K562 (cell line): ENCODE measurements around the gene SNTG2. TPM values are rescaled to one million over a fixed set of nuclear protein-coding genes. Genes with fewer than 3 reads are reported as not detected.

Experiments used
- ATAC-seq: fragments of 200-7000 bp; cut with Tn5 transposase; 3 replicates; pipeline ENCODE4 v1.9.1; 2020; ENCODE audit warnings: moderate library complexity
- BruUV-seq: library from RNA; stranded (reverse); fragments of 400-500 nt; replicated peaks from 2 replicates; lab custom pipeline; 2021; lab: Mats Ljungman, UMichigan
- CTCF ChIA-PET: fragments of 300-600 bp; formaldehyde crosslinking; extraction: SDS; loops from one replicate; lab custom pipeline; 2021; ENCODE audit warnings: low intra/inter-chr PET ratio; lab: Yijun Ruan, JAX
- POLR2A ChIA-PET: fragments of 300-600, 350-650 bp; sonication (Branson Sonifier 250); formaldehyde crosslinking; extraction: SDS; loops from one replicate; lab custom pipeline; 2021; ENCODE audit warnings: antibody characterized with exemption, inconsistent platforms; lab: Yijun Ruan, JAX
- DNase-seq, 4 experiments: peaks; one replicate each; pipeline versions ENCODE4 v3.0.0 to v3.0.0-alpha.2; 2011 to 2018; ENCODE audit warnings: low spot score in 3 of 4, mixed read lengths in 3 of 4; ENCODE audit errors: extremely low read depth in 1 of 4
- FAIRE-seq: peaks from 2 replicates; lab custom pipeline; 2011; peaks lifted over from hg19 to GRCh38; lab: Jason Lieb, UNC
- H2AFZ ChIP-seq: 2 replicates; pipeline ENCODE4 v1.6.0; 2011; ENCODE audit warnings: low read depth, low read length, control low read depth, inconsistent platforms
- H3K27ac ChIP-seq: fragments of 200-600 bp; 3 replicates; pipeline ENCODE4 v1.8.0; 2011; ENCODE audit warnings: low read depth, mild to moderate bottlenecking, control low read depth, inconsistent platforms, low read length, moderate library complexity, mixed read lengths; ENCODE audit errors: extremely low read depth
- H3K27me3 ChIP-seq, 2 experiments: fragments of 300-600 bp in 1 of 2; 2 replicates in 1 of 2; 3 replicates in 1 of 2; pipeline versions ENCODE4 v1.6.0 to v1.8.0; 2011; ENCODE audit warnings: inconsistent platforms in 2 of 2, low read length in 2 of 2, mild to moderate bottlenecking in 1 of 2, mixed read lengths in 1 of 2, moderate library complexity in 1 of 2; ENCODE audit not compliant: control insufficient read depth in 2 of 2, insufficient read depth in 2 of 2
- H3K36me3 ChIP-seq: fragments of 300-600 bp; 3 replicates; pipeline ENCODE4 v1.8.0; 2011; ENCODE audit warnings: mild to moderate bottlenecking, low read length, inconsistent platforms; ENCODE audit not compliant: control insufficient read depth, insufficient read depth
- H3K4me1 ChIP-seq, 2 experiments: fragments of 200-600 bp in 1 of 2; replicated peaks in 1 of 2; 2 replicates in 1 of 2; 3 replicates in 1 of 2; pipeline versions ENCODE4 v1.5.1 to v1.8.0; 2011; ENCODE audit warnings: inconsistent platforms in 2 of 2, low read length in 2 of 2, mild to moderate bottlenecking in 1 of 2, mixed read lengths in 1 of 2, moderate library complexity in 1 of 2; ENCODE audit not compliant: control insufficient read depth in 2 of 2, insufficient read depth in 2 of 2
- H3K4me2 ChIP-seq: 2 replicates; pipeline ENCODE4 v1.6.1; 2011; ENCODE audit warnings: low read length, control low read depth, inconsistent platforms, mixed read lengths; ENCODE audit not compliant: insufficient read depth
- H3K4me3 ChIP-seq: fragments of 200-600 bp; sonication (generic), shearing (Covaris generic); 2 replicates; pipeline ENCODE4 v1.5.1; 2016; ENCODE audit warnings: control low read depth, inconsistent platforms
- H3K79me2 ChIP-seq: fragments of 200-600 bp; 3 replicates; pipeline ENCODE4 v1.8.0; 2011; ENCODE audit warnings: low read length, inconsistent platforms; ENCODE audit not compliant: control insufficient read depth, insufficient read depth
- H3K9ac ChIP-seq, 2 experiments: 2 replicates each; pipeline versions ENCODE4 v1.6.0 to v1.6.1; 2011; ENCODE audit warnings: low read depth in 2 of 2, low read length in 2 of 2, control low read depth in 1 of 2, inconsistent platforms in 1 of 2, mild to moderate bottlenecking in 1 of 2, mixed read lengths in 1 of 2; ENCODE audit not compliant: insufficient read depth in 1 of 2
- H3K9me1 ChIP-seq: one replicate; pipeline ENCODE4 v1.6.0; 2011; ENCODE audit warnings: inconsistent platforms, mild to moderate bottlenecking, low read length, moderate library complexity; ENCODE audit not compliant: control insufficient read depth, insufficient read depth
- H3K9me3 ChIP-seq: replicated peaks from 2 replicates; pipeline ENCODE4 v1.5.1; 2011; ENCODE audit warnings: low read depth, low read length, inconsistent platforms; ENCODE audit not compliant: control insufficient read depth, insufficient read depth
- H4K20me1 ChIP-seq: replicated peaks from 2 replicates; pipeline ENCODE4 v1.6.1; 2011; ENCODE audit warnings: low read length, inconsistent platforms, mixed read lengths; ENCODE audit not compliant: control insufficient read depth, insufficient read depth
- HDAC8 ChIP-seq: fragments of 450-650 bp; IDR thresholded peaks from 2 replicates; pipeline ENCODE4 v1.6.1; 2016; ENCODE audit warnings: mild to moderate bottlenecking, missing genetic modification characterization, moderate library complexity, missing compliant biosample characterization
- MCM7 ChIP-seq, 2 experiments: fragments of 450-650 bp; IDR thresholded peaks; 2 replicates each; pipeline ENCODE4 v1.6.1; 2016 to 2018
- NBN ChIP-seq: fragments of 450-650 bp; IDR thresholded peaks from 2 replicates; pipeline ENCODE4 v1.6.1; 2016; ENCODE audit warnings: low read depth, mild to moderate bottlenecking
- NFXL1 ChIP-seq: fragments of 450-650 bp; formaldehyde crosslinking; IDR thresholded peaks from 2 replicates; pipeline ENCODE4 v1.4.0; 2021; ENCODE audit warnings: mild to moderate bottlenecking
- NUFIP1 ChIP-seq: fragments of 450-650 bp; IDR thresholded peaks from 2 replicates; pipeline ENCODE4 v1.6.1; 2018; ENCODE audit not compliant: partially characterized antibody
- PHB ChIP-seq: fragments of 250-450 bp; sonication (Bioruptor Pico); IDR thresholded peaks from 2 replicates; pipeline ENCODE4 v1.5.0; 2021
- RHOXF2B ChIP-seq: fragments of 250-450 bp; sonication (Bioruptor Pico); conservative IDR thresholded peaks from 2 replicates; pipeline ENCODE4 v1.5.1; 2021
- SRSF7 ChIP-seq: fragments of 200-400 bp; formaldehyde crosslinking; optimal IDR thresholded peaks from 2 replicates; pipeline ENCODE3; 2017; ENCODE audit warnings: mild to moderate bottlenecking, low read depth, low read length
- TAF15 ChIP-seq: fragments of 200-400 bp; formaldehyde crosslinking; IDR thresholded peaks from 2 replicates; pipeline ENCODE4 v1.6.1; 2017; ENCODE audit warnings: mild to moderate bottlenecking, low read depth, low read length, moderate library complexity
- WHSC1 ChIP-seq: IDR thresholded peaks from one replicate; pipeline ENCODE4 v1.6.1; 2012; ENCODE audit warnings: low read length, control low read depth, inconsistent platforms
- ZBTB17 ChIP-seq: fragments of 450-650 bp; formaldehyde crosslinking; IDR thresholded peaks from 2 replicates; pipeline ENCODE4 v1.4.0; 2020; ENCODE audit warnings: mild to moderate bottlenecking
- WGBS: fragments of 100-300 bp; shearing (Covaris generic); methylation state at CpG from one replicate; pipeline ENCODE4 v1.1.6; 2016; ENCODE audit warnings: low coverage, mixed read lengths; ENCODE audit not compliant: insufficient coverage; ENCODE audit errors: missing lambda C conversion rate; 5-methylcytosine and 5-hydroxymethylcytosine counted together
- in situ Hi-C: fragments of 300-500 bp; cut with MboI; formaldehyde crosslinking; loops from 4 replicates; pipeline ENCODE4 v1.15.0; 2018; ENCODE audit warnings: inconsistent platforms, mixed read lengths
- intact Hi-C: fragments of 100-400 bp; cut with micrococcal nuclease; formaldehyde crosslinking; loops from 2 replicates; pipeline ENCODE4 v1.14.2; 2022
- polyA plus RNA-seq, 8 experiments: library from polyadenylated mRNA; depleted of rRNA in 4 of 8; stranded (reverse) in 5 of 8; unstranded in 3 of 8; fragments of >200 nt; fragmentation: Nextera tagmentation in 2 of 8; fragmentation: Illumina TruSeq in 1 of 8; extraction: Ambion mirVana in 2 of 8; extraction: Trizol in 1 of 8; gene quantifications; 2 replicates each; pipeline versions ENCODE4 v1.2.1 to v1.2.3, GENCODE V29; 2011 to 2014; ENCODE audit warnings: inconsistent platforms in 1 of 8, missing spikeins in 1 of 8
- total RNA-seq, 7 experiments: library from RNA; depleted of rRNA in 6 of 7; stranded (reverse); fragments of >200 nt in 6 of 7; fragmentation: Illumina TruSeq in 2 of 7; extraction: Trizol in 2 of 7; gene quantifications; 2 replicates each; pipeline versions ENCODE4 v1.2.1 to v1.2.3, GENCODE V29; 2011 to 2021; ENCODE audit warnings: low replicate concordance in 1 of 7
- TF ChIP-seq, protein P1 (sequence below): fragments of 250-450 bp; sonication (Bioruptor Pico); IDR thresholded peaks from 2 replicates; pipeline ENCODE4 v1.8.0; 2021; ENCODE audit warnings: mild to moderate bottlenecking, moderate library complexity
- TF ChIP-seq, protein P2 (sequence below): fragments of 250-450 bp; sonication (Bioruptor Pico); IDR thresholded peaks from 2 replicates; pipeline ENCODE4 v1.8.0; 2022; ENCODE audit warnings: inconsistent platforms, mild to moderate bottlenecking, moderate library complexity, borderline replicate concordance
- TF ChIP-seq, protein P3 (sequence below): fragments of 250-450 bp; sonication (Bioruptor Pico); IDR thresholded peaks from 2 replicates; pipeline ENCODE4 v1.5.1; 2021; ENCODE audit warnings: mild to moderate bottlenecking

Gene SNTG2
- total and polyA plus RNA-seq, 9 of the 15 experiments (the other 6 are each of a cell fraction or from before 2014, with no cell fraction given), result not detected

DNA sequence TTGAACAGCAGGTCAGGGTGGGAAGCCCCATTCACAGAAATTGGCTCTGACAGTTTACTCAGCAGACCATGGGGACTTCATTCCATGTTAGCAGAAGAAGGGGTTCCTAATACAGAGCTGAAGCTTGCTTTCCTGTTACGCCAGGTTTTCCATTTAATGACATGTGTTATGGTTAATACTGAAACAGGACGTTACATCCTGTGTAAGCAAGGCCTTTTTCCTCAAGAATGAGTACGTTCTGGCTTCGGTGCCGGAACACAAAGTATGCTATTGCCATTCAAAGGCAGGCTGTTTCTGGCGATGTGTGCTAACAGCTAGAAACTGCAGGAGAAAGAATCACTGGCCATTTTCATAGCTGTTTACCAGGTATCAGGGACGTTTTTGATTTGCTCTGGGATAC is 190.4 kb downstream of the SNTG2 start:
- Histone ChIP-seq H3K4me2 (no peak overlapping the region), H3K9ac (no peak overlapping the region), H3K4me3 (no peak overlapping the region), H2AFZ (no peak overlapping the region), H3K79me2 (no peaks in the 10 kb centered on the region), H4K20me1 (no peaks in the 10 kb centered on the region), H3K36me3 (no peaks in the 10 kb centered on the region), H3K27me3 (peaks cover 0 to 5% of the 10 kb centered on the region in 2 experiments; a peak in 2 of 5 replicates), H3K27ac (no peak overlapping the region), H3K4me1 (0 out of 5 replicates have a peak, but pooled peaks cover 0 to 3% of the 10 kb centered on the region in 2 experiments), H3K9me1 (no peaks in the 10 kb centered on the region), H3K9me3 (no peaks in the 10 kb centered on the region)
- no peak for DNase-seq
- 1% methylated on average over 7 of the region's 7 CpGs for WGBS
- no peak for FAIRE-seq
- intact Hi-C loops (loop anchor here (5.0 kb wide), 1 partner anchor 289 kb away; no protein-coding TSS in a partner anchor), in situ Hi-C loops (no loop called here)
- ATAC-seq, result no peak
- no TSS peak for BruUV-seq
- ChIA-PET CTCF (no interaction called here), POLR2A (interaction anchor here (0.7 kb wide), 1 partner anchor 671 kb away, joined by 3 read pairs; no protein-coding TSS in a partner anchor)
- TF ChIP-seq WHSC1 (no peak), PHB (no peak), RHOXF2B (CRISPR knock-in tag) (no peak), MCM7 (IDR thresholded peaks at IDR 0.05) (no peak)
- TF ChIP-seq, protein P1, sequence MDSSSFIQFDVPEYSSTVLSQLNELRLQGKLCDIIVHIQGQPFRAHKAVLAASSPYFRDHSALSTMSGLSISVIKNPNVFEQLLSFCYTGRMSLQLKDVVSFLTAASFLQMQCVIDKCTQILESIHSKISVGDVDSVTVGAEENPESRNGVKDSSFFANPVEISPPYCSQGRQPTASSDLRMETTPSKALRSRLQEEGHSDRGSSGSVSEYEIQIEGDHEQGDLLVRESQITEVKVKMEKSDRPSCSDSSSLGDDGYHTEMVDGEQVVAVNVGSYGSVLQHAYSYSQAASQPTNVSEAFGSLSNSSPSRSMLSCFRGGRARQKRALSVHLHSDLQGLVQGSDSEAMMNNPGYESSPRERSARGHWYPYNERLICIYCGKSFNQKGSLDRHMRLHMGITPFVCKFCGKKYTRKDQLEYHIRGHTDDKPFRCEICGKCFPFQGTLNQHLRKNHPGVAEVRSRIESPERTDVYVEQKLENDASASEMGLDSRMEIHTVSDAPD (CRISPR knock-in tag), result no peak

DNA sequence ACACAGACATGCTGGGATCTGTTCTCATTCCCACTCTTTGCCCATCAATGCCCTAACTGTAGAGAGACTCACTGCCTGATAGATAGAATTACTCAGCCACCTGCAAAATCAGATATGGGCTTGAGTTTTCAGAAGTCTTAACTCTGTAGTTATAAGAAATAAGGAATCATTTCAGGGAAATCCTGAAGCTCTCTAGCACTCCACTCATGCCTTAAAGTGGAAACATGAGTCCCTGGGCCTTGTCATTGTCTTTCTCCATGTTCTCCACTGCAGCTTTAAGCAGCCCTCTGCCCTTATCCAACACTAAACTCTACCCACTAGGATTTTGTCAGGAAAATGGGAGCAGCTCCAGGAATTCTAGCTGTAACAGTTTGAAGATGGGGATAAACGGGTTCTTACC is 192.5 kb downstream of the SNTG2 start:
- ChIA-PET POLR2A (no interaction called here), CTCF (no interaction called here)
- Histone ChIP-seq H3K27me3 (no peaks in the 10 kb centered on the region), H3K79me2 (no peaks in the 10 kb centered on the region), H3K4me1 (0 out of 5 replicates have a peak, but pooled peaks cover 0 to 3% of the 10 kb centered on the region in 2 experiments), H3K36me3 (no peaks in the 10 kb centered on the region), H3K4me2 (no peak overlapping the region), H3K27ac (no peak overlapping the region), H3K4me3 (no peak overlapping the region), H3K9ac (no peak overlapping the region), H3K9me3 (no peaks in the 10 kb centered on the region), H3K9me1 (no peaks in the 10 kb centered on the region), H2AFZ (no peak overlapping the region), H4K20me1 (no peaks in the 10 kb centered on the region)
- ATAC-seq, result no peak
- intact Hi-C loops, result loop anchor here (5.0 kb wide), 1 partner anchor 291 kb away; no protein-coding TSS in a partner anchor
- no peak for DNase-seq
- no peak for FAIRE-seq
- no TSS peak for BruUV-seq
- WGBS, result 0% methylated on average over 1 of the region's 1 CpG
- in situ Hi-C loops, result no loop called here
- TF ChIP-seq NUFIP1 (no peak), SRSF7 (no peak), ZBTB17 (CRISPR knock-in tag) (no peak), NFXL1 (CRISPR knock-in tag) (no peak), TAF15 (no peak), NBN (no peak), HDAC8 (tag) (no peak)
- TF ChIP-seq, protein P2, sequence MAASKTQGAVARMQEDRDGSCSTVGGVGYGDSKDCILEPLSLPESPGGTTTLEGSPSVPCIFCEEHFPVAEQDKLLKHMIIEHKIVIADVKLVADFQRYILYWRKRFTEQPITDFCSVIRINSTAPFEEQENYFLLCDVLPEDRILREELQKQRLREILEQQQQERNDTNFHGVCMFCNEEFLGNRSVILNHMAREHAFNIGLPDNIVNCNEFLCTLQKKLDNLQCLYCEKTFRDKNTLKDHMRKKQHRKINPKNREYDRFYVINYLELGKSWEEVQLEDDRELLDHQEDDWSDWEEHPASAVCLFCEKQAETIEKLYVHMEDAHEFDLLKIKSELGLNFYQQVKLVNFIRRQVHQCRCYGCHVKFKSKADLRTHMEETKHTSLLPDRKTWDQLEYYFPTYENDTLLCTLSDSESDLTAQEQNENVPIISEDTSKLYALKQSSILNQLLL (CRISPR knock-in tag), result no peak
- TF ChIP-seq, protein P3, sequence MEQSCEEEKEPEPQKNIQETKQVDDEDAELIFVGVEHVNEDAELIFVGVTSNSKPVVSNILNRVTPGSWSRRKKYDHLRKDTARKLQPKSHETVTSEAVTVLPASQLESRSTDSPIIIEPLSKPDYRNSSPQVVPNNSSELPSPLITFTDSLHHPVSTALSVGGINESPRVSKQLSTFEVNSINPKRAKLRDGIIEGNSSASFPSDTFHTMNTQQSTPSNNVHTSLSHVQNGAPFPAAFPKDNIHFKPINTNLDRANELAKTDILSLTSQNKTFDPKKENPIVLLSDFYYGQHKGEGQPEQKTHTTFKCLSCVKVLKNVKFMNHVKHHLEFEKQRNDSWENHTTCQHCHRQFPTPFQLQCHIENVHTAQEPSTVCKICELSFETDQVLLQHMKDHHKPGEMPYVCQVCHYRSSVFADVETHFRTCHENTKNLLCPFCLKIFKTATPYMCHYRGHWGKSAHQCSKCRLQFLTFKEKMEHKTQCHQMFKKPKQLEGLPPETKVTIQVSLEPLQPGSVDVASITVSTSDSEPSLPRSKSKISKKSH (CRISPR knock-in tag), result no peak
